OCI-LY3 (cell line): ENCODE results near the gene GDF2.

ENCODE experiments used
- EZH2phosphoT487 ChIP-seq: fragments of 200-600 bp; shearing (Covaris generic); IDR thresholded peaks from 2 replicates; pipeline ENCODE4 v1.6.1; 2018; ENCODE audit warnings: antibody characterized with exemption, mixed run types, low read depth
- TF ChIP-seq, protein P1 (sequence below): fragments of 200-600, 300-600 bp; sonication (generic); IDR thresholded peaks from 2 replicates; pipeline ENCODE4 v1.5.1; 2014; ENCODE audit warnings: antibody characterized with exemption, low read length, low read depth

DNA sequence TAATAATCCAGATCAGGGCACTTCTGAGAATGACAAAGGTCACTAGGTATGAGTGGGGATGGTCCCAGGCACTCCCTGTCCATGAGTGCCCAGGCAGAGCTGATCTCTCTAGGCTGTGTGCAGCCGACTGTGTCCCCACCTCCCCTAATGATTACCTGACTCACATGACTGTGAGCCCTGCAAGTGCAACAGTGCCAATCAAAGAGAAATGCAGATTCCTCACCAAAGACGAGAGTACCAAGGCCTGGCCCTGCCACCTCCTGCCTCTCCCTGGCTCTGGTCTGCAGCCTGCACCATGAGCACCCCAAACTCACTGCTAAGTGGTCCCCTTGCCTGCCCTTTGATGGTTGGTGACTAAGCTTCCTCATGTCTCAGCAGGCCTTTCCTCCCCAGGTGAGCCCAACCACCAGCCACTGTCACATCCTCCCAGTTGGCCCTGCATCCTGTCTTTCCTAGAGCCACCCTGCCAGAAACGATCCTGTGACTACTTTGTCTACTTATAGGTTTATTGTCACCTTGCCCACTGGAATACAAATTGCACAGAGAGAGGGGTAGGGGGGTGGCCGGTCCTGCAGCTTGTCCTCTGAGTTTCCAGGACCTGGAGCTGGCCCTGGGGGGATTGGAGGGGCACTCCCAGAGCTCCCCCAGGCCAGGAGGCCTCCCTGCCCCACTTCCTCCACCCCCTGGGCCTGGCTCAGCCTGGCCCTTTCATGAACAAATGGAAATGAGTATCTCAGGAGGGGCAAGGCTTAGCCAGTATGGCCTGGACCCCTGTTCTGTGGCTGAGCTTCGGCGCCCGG, 44.7 kb upstream of the GDF2 start:
- TF ChIP-seq, protein P1, sequence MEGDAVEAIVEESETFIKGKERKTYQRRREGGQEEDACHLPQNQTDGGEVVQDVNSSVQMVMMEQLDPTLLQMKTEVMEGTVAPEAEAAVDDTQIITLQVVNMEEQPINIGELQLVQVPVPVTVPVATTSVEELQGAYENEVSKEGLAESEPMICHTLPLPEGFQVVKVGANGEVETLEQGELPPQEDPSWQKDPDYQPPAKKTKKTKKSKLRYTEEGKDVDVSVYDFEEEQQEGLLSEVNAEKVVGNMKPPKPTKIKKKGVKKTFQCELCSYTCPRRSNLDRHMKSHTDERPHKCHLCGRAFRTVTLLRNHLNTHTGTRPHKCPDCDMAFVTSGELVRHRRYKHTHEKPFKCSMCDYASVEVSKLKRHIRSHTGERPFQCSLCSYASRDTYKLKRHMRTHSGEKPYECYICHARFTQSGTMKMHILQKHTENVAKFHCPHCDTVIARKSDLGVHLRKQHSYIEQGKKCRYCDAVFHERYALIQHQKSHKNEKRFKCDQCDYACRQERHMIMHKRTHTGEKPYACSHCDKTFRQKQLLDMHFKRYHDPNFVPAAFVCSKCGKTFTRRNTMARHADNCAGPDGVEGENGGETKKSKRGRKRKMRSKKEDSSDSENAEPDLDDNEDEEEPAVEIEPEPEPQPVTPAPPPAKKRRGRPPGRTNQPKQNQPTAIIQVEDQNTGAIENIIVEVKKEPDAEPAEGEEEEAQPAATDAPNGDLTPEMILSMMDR = no peak
- TF ChIP-seq EZH2phosphoT487 = no peak
